G401 (cell line): ENCODE data around the gene MAPK10. TPM values are rescaled to one million over a fixed set of nuclear protein-coding genes. Genes with fewer than 3 reads are reported as not detected.

Experiments used
- DNase-seq: peaks from one replicate; pipeline ENCODE4 v3.0.0-alpha.2; 2015; ENCODE audit warnings: low spot score
- in situ Hi-C: cut with HindIII; loops from 2 replicates; pipeline ENCODE4 v1.10.0; 2016; ENCODE audit warnings: low sequenced_read_pairs, mixed read lengths
- total RNA-seq: library from RNA; depleted of rRNA; stranded (reverse); fragments of >200 nt; shearing (Covaris generic); gene quantifications from 2 replicates; pipeline ENCODE4 v1.2.3, GENCODE V29; 2014

The MAPK10 gene
- total RNA-seq, 1 experiment from 2014 or later = 0.78 TPM

DNA sequence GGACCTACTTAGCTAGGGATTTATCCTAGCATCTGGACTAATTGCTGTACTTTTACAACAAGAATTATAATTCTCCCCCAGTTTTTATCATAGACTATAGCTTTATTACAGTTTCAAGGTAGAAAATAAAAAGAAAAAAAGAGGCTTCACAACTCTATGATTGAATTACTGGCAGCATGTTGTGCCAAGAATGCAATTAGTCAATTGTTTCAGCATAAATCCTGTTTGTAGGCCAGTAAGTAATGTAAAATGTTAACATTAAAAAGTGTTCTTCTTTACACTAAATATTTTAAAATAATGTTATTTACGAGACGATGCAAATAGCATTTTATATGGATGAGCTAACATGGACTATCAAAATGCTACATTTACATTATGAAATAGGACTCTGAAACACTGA is 228.4 kb downstream of the MAPK10 start:
- in situ Hi-C loops = no loop called here
- no peak for DNase-seq

- in situ Hi-C loops = no loop called here
- DNase-seq = no peak
Observed at GRCh38 chr4:86130160-86130933, 229.5 kb downstream of the MAPK10 start.

GRCh38 chr4:86129546-86129945 is 230.3 kb downstream of the MAPK10 start:
- in situ Hi-C loops = no loop called here
- DNase-seq = no peak

DNA sequence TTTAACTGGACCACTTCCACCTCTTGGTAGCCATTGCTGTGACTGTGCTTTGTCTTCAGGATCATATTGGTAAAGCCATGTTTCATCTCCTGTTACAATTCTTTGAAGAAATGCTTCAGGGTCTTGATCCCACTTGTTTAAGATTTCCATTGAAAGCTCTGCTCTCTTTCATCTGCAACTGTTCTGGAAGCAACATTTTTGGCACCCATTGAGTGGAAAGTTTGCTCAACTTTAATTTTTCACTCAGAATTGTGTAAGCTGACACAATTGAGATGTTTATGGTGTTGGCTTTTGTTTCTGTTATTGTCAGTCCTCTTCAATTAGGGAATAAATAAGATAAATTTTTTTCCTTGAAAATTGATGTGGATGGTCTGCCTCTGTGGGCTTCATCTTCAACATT is 237.4 kb downstream of the MAPK10 start:
- DNase-seq = no peak
- in situ Hi-C loops = no loop called here

DNA sequence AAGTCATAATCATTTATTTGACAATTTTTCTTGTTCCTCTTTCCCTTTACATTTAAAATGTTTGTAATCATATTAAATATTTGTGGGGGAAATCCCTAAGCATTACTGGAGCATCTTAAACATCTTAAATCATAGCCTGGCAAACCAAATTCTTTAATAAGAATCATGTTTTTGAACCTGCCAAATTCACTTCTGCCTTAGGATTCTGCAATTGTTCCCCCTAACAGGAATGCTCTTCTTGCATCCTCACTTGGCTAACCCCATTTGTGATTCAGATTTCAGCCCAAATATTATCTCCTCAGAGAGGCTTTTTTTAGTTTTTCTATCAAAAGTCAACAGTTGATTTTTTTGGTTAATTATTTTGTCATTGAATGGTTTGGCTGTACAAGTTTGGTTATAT is 241.1 kb downstream of the MAPK10 start:
- in situ Hi-C loops = no loop called here
- DNase-seq = no peak

DNA sequence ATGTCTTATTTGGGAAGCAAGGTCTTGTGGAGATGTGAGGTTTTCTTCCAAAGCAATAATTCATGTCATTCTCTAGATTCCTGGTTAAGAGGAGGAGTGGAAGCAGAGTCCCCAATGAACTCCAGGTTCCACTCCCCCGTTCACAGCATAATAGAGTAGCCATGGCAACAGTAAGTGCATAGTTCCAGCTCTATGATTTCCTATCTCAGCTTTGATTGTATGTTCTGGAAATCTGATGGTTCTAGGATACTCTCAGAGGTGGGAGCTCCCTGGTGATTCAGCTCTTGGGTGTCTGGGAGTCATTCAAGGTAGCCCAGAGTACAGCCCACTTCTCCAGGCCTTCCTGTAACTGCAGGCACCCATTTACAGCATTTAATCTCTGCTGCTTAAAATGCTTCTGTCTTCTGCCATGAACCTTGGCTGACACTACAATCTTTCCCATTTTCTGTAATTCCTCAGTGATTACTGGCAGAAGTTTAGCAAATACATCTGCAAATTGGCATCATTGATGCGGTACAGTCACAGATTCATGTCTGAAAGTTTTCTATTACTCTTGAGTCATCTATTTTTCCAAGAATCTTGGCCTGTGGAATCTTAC is 242.0 kb downstream of the MAPK10 start:
- DNase-seq = no peak
- in situ Hi-C loops = no loop called here

GRCh38 chr4:86114563-86114962 is 245.3 kb downstream of the MAPK10 start:
- in situ Hi-C loops = no loop called here
- no peak for DNase-seq

GRCh38 chr4:86108834-86109233 is 251.0 kb downstream of the MAPK10 start:
- in situ Hi-C loops = no loop called here
- no peak for DNase-seq

- in situ Hi-C loops = no loop called here
- no peak for DNase-seq
Observed at GRCh38 chr4:86108137-86108536, 251.7 kb downstream of the MAPK10 start.

DNA sequence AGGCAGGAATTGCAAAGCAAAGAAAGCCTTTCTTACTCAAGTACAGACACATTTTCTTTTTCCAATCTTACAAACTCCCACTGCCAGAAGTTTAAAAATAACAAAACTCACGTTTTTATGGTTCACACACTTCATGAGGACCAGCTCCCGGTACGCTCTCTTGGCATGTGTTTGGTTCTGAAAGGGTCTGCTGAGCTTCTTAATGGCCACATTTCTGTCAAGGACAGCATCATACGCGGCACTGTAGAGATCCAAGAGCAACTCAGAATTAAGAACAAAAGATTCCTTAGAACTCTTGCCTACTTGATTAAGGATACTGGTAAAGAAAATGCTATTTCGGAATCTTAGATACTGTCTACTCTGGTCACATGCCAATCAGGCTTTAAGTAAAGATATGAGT is 252.7 kb downstream of the MAPK10 start:
- in situ Hi-C loops = no loop called here
- no peak for DNase-seq

DNA sequence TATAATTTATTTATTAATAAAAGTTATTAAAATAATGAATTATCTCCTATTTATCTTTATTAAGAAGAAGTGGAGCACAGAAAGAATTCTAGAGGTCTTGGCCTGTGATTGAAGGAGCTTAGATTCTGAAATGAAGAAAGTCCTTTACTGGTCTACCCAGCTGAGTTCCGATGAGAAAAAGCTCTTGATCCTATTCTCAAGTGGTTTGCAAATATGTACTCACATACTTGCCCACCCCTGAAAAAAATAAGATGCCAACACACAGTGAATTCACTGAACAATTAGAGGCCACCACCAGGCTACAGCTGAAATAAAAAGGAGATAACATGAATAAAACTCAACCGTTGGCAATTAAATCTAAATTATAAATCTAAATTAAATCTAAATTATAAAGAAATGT is 253.4 kb downstream of the MAPK10 start:
- in situ Hi-C loops = no loop called here
- DNase-seq = no peak

GRCh38 chr4:86101841-86102240 is 258.0 kb downstream of the MAPK10 start:
- in situ Hi-C loops = no loop called here
- no peak for DNase-seq

GRCh38 chr4:86101410-86101809 is 258.4 kb downstream of the MAPK10 start:
- in situ Hi-C loops = no loop called here

GRCh38 chr4:86100539-86101215 is 259.2 kb downstream of the MAPK10 start:
- in situ Hi-C loops = no loop called here
- no peak for DNase-seq

More at GRCh38 chr4:86101410-86101809, 258.4 kb downstream of the MAPK10 start:
- no peak for DNase-seq

DNA sequence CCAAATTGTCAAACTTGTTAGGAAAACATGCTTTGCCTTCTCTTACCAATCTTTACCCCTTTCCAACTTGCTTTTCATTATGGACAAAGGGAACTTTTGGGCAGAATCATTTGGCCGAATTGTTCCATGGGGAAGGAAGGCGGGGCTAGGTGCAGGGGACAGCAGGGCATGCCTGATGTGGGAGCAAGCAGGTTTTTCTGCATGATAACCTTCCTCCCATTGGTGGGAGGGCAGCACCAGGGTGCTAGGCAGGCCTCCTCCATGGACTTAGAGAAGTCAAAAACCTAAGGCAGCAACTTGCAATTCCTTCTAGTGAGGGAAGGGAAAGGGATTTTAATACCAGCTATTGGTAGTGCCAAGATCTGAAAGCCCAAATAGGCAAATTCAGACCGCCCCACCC is 260.5 kb downstream of the MAPK10 start:
- no peak for DNase-seq
- in situ Hi-C loops = no loop called here

DNA sequence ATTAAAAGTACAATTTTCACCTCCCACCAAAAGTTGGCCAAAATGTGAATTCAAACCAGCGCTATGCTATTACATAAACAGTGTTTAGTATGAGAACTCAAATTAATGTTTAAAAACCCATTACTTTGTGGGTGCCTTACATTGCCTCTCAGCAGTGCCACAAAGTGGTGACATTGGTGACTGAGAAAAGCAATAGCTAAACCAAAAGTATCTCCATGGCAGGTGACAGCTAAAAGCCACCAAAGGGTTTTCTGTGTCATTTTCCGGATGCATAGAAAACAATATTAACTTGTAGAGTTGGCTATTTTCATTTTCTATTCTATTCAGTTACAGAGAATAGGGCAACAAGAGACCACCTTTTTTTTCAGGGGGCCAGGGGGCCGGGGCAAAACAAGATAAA is 261.2 kb downstream of the MAPK10 start:
- in situ Hi-C loops = no loop called here
- DNase-seq = no peak

DNA sequence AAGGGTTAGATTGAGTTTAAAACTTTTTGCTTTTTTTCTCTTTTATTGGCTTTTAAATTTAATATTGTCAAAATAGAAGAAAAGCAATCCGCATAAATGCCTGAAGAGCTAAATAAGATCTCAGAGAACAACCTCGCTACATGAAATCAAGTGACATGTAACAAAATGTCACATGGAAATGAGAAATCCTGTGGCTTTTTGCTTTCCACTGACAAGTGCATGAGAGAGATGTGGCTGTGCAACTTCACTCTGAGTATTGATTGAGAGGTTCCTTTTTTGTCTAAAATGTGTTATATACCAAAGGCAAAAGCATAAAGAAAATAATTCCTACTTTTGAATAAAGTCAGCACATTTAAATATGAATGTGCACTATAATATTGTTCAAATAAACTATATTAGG is 263.5 kb downstream of the MAPK10 start:
- in situ Hi-C loops = no loop called here
- no peak for DNase-seq

DNA sequence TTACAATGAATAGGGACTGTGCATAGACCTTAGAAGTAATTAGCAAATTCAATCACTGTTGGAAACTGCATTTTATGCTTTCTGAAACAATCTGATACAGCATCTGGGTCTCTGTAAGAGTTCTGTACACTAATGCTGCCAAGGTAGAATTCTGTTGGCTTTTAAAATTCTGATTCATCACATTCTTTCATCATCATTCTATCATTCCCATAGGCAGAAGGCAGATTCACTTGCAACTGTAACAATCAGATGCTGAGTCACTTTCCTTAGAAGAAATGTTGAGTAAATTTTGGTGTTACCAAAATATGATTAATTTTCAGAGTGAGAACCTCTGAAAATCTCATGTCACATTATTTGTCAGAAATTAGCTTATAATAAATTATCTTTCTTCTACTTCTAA is 267.2 kb downstream of the MAPK10 start:
- in situ Hi-C loops = no loop called here
- DNase-seq = no peak

DNA sequence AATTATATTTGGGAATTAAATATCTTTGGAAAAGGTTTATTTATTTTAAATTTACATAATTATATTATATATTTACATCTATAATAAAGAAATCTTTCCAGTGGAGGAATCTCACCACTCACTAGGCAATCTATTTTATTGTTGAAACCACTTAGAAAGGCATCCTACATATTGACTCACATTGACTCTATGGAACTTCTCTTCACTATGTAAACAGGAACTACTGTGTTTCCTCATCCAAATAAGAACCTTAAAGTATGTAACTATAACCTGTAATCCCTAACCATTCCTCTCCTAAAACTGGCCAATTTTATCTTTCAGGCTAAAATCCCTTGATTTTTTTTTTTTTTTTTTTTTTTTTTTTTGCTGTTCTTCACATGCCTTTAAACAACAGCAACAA is 268.7 kb downstream of the MAPK10 start:
- DNase-seq = no peak
- in situ Hi-C loops = no loop called here

DNA sequence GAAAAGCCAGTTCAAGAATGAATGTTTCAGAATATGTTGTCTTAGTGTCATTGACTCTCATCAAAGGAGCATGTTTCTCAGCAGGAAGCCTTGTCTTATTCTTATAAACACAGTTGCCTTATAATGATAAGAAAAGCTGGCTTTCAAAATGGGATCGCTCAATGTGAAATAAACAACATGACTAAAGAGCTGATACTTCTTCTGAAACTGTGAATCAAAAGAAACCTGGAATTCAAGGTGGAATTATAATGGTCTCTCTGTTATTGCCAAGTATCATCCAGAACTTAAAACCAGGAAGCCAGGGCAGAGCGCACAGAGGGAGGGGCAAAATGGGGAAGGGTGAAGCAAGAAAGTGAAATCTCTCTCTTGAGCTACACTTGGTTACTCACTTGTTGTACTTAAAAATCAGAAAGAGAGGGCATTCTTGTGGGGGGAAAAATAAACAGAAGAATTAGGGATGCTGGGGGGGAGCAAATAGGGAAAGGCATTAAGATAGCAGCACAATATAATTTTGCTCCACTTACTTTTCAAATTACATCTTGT is 270.0 kb downstream of the MAPK10 start:
- in situ Hi-C loops = no loop called here
- no peak for DNase-seq
